ENCODE measurements around the gene CWC27.

The CWC27 gene

GRCh38 chr5:64840958-64841357, 72.2 kb downstream of the CWC27 start:
- H3K4me2 ChIP-seq (ENCODE audit: insufficient read depth, low read length): no peak overlapping the region
- no peaks in the 10 kb centered on the region for H4K20me1 ChIP-seq (ENCODE audit: insufficient read depth, low read length)
- no peak overlapping the region for H3K4me3 ChIP-seq (ENCODE audit: low read depth in 1 of 2, low read length in 2 of 2)
- H3K9ac ChIP-seq (ENCODE audit: low read depth, low read length): no peak overlapping the region
- no peaks in the 10 kb centered on the region for H3K4me1 ChIP-seq (ENCODE audit: insufficient read depth, low read length)
- H3K79me2 ChIP-seq (ENCODE audit: insufficient read depth, low read length): no peaks in the 10 kb centered on the region
- peaks cover 23% of the 10 kb centered on the region; the same call in 1 of the 2 replicates for H3K36me3 ChIP-seq (ENCODE audit: insufficient read depth, low read length)
- no peak for TF ChIP-seq CTCF (IDR thresholded peaks at IDR 0.05; ENCODE audit: borderline replicate concordance, extremely low read depth, low read length, poor library complexity, severe bottlenecking)
- TF ChIP-seq EZH2 (IDR thresholded peaks at IDR 0.05; ENCODE audit: borderline replicate concordance, low read depth, low read length, severe bottlenecking): no peak
- H3K9me3 ChIP-seq (ENCODE audit: insufficient read depth, low read length, severe bottlenecking): peaks cover 15% of the 10 kb centered on the region
- no peaks in the 10 kb centered on the region for H3K27me3 ChIP-seq (ENCODE audit: insufficient read depth, low read length, poor library complexity)
- ATAC-seq (ENCODE audit: insufficient read depth, low read depth): no peak
- H3K27ac ChIP-seq (ENCODE audit: low read length): no peak overlapping the region
- no peak for DNase-seq
- no peak overlapping the region for H2AFZ ChIP-seq (ENCODE audit: low read depth, low read length)

GRCh38 chr5:64853777-64854176, 85.0 kb downstream of the CWC27 start:
- Histone ChIP-seq H3K4me1 (ENCODE audit: insufficient read depth, low read length) (no peaks in the 10 kb centered on the region), H3K79me2 (ENCODE audit: insufficient read depth, low read length) (no peaks in the 10 kb centered on the region), H2AFZ (ENCODE audit: low read depth, low read length) (no peak overlapping the region), H3K36me3 (ENCODE audit: insufficient read depth, low read length) (no peaks in the 10 kb centered on the region; the same call in 1 of the 2 replicates), H3K9me3 (ENCODE audit: insufficient read depth, low read length, severe bottlenecking) (no peaks in the 10 kb centered on the region), H3K4me2 (ENCODE audit: insufficient read depth, low read length) (no peak overlapping the region), H3K27me3 (ENCODE audit: insufficient read depth, low read length, poor library complexity) (no peaks in the 10 kb centered on the region), H3K4me3 (ENCODE audit: low read depth in 1 of 2, low read length in 2 of 2) (no peak overlapping the region), H4K20me1 (ENCODE audit: insufficient read depth, low read length) (no peaks in the 10 kb centered on the region), H3K27ac (ENCODE audit: low read length) (no peak overlapping the region), H3K9ac (ENCODE audit: low read depth, low read length) (no peak overlapping the region)
- TF ChIP-seq EZH2 (IDR thresholded peaks at IDR 0.05; ENCODE audit: borderline replicate concordance, low read depth, low read length, severe bottlenecking): no peak
- no peak for TF ChIP-seq CTCF (IDR thresholded peaks at IDR 0.05; ENCODE audit: borderline replicate concordance, extremely low read depth, low read length, poor library complexity, severe bottlenecking)
- no peak for ATAC-seq (ENCODE audit: insufficient read depth, low read depth)
- DNase-seq: no peak

GRCh38 chr5:64854855-64855254, 86.1 kb downstream of the CWC27 start:
- DNase-seq (no peak), ATAC-seq (ENCODE audit: insufficient read depth, low read depth) (no peak)
- H3K36me3 ChIP-seq (ENCODE audit: insufficient read depth, low read length): no peaks in the 10 kb centered on the region; the same call in 1 of the 2 replicates
- H4K20me1 ChIP-seq (ENCODE audit: insufficient read depth, low read length): no peaks in the 10 kb centered on the region
- H3K79me2 ChIP-seq (ENCODE audit: insufficient read depth, low read length): no peaks in the 10 kb centered on the region
- no peak overlapping the region for H3K4me3 ChIP-seq (ENCODE audit: low read depth in 1 of 2, low read length in 2 of 2)
- TF ChIP-seq CTCF (IDR thresholded peaks at IDR 0.05; ENCODE audit: borderline replicate concordance, extremely low read depth, low read length, poor library complexity, severe bottlenecking) (no peak), EZH2 (IDR thresholded peaks at IDR 0.05; ENCODE audit: borderline replicate concordance, low read depth, low read length, severe bottlenecking) (no peak)
- H3K27me3 ChIP-seq (ENCODE audit: insufficient read depth, low read length, poor library complexity): no peaks in the 10 kb centered on the region
- H3K9me3 ChIP-seq (ENCODE audit: insufficient read depth, low read length, severe bottlenecking): no peaks in the 10 kb centered on the region
- H2AFZ ChIP-seq (ENCODE audit: low read depth, low read length): no peak overlapping the region
- no peak overlapping the region for H3K9ac ChIP-seq (ENCODE audit: low read depth, low read length)
- no peak overlapping the region for H3K4me2 ChIP-seq (ENCODE audit: insufficient read depth, low read length)
- H3K4me1 ChIP-seq (ENCODE audit: insufficient read depth, low read length): no peaks in the 10 kb centered on the region
- H3K27ac ChIP-seq (ENCODE audit: low read length): no peak overlapping the region

GRCh38 chr5:64859881-64860280, 91.2 kb downstream of the CWC27 start:
- H3K4me3 ChIP-seq (ENCODE audit: low read depth in 1 of 2, low read length in 2 of 2): no peak overlapping the region
- no peaks in the 10 kb centered on the region for H4K20me1 ChIP-seq (ENCODE audit: insufficient read depth, low read length)
- no peaks in the 10 kb centered on the region for H3K9me3 ChIP-seq (ENCODE audit: insufficient read depth, low read length, severe bottlenecking)
- H3K79me2 ChIP-seq (ENCODE audit: insufficient read depth, low read length): no peaks in the 10 kb centered on the region
- no peak overlapping the region for H3K4me2 ChIP-seq (ENCODE audit: insufficient read depth, low read length)
- TF ChIP-seq CTCF (IDR thresholded peaks at IDR 0.05; ENCODE audit: borderline replicate concordance, extremely low read depth, low read length, poor library complexity, severe bottlenecking): no peak
- H3K36me3 ChIP-seq (ENCODE audit: insufficient read depth, low read length): no peaks in the 10 kb centered on the region
- no peaks in the 10 kb centered on the region for H3K27me3 ChIP-seq (ENCODE audit: insufficient read depth, low read length, poor library complexity)
- no peak overlapping the region for H2AFZ ChIP-seq (ENCODE audit: low read depth, low read length)
- no peak overlapping the region for H3K9ac ChIP-seq (ENCODE audit: low read depth, low read length)
- no peak overlapping the region for H3K27ac ChIP-seq (ENCODE audit: low read length)
- ATAC-seq (ENCODE audit: insufficient read depth, low read depth): no peak
- H3K4me1 ChIP-seq (ENCODE audit: insufficient read depth, low read length): no peaks in the 10 kb centered on the region
- no peak for DNase-seq

Data from DND-41 (cell line).